ENCODE measurements around the gene CTNNA2.

The CTNNA2 gene

GRCh38 chr2:80527119-80527518, 1014.3 kb downstream of the CTNNA2 start:
- DNase-seq: no peak

- DNase-seq: no peak
Measured at GRCh38 chr2:80529466-80530165, 1016.8 kb downstream of the CTNNA2 start.

- DNase-seq: no peak
Measured at GRCh38 chr2:80530442-80531064, 1017.7 kb downstream of the CTNNA2 start.

DNA sequence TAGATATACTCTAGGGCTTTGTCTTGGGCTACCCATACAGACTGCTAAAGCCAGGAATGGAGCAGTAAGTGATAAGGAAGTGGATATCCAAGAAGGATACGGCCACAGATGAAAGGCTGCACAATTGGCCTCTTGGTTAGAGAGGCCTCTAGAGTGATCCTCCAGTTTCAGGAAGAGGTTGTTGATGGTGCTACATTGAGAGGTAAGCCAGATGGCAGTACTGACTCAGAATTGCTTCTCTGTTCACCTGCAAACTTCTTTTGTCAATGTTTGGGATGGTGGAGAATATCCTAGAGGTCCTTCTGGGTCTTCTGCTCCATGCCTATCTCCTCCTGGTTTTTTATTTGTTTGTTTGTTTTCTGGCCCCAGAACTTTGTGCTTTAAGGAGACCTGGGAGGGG, 1018.5 kb downstream of the CTNNA2 start:
- DNase-seq: no peak

- no peak for DNase-seq
Measured at GRCh38 chr2:80545420-80546210, 1032.8 kb downstream of the CTNNA2 start.

DNA sequence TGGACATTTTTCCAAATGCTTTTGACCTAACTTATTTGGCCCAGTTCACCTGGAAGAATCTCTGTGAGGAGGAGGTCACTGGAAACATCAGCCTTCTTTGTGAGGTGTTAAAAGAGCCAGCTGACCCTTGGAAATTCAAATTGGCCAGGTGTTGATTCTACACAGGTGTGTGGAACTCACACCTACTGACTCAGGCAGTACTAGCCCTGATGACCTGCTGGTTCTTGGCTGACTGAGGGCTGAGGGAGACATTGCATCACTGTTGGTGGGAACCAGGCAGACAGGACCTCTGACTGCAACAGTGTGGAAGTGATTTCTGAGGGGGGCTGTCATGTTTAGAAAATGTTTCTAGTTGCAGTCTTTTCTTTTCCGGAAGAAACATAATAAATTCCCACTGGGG, 1033.9 kb downstream of the CTNNA2 start:
- no peak for DNase-seq

DNA sequence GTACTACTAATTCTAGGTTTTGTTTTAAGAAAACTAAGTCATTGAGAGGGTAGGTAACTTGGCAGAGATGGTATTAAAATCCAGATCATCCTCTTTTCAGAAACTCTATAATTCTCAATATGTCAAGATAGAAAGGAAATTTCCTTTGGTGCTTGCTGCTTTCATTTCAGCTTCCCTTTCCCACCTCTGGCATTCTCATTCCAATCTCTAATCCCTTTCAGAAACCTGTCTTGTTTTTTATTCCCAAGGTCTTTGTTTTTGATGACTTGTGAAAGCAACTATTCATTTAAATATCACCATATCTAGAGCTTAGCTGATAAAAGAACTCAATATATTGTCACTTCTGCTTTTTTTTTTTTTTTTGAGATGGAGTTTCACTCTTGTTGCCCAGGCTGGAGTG, 1034.5 kb downstream of the CTNNA2 start:
- no peak for DNase-seq

GRCh38 chr2:80548469-80548868, 1035.6 kb downstream of the CTNNA2 start:
- DNase-seq: no peak

GRCh38 chr2:80549901-80550300, 1037.0 kb downstream of the CTNNA2 start:
- DNase-seq: no peak

GRCh38 chr2:80560326-80560725, 1047.5 kb downstream of the CTNNA2 start:
- DNase-seq: no peak

DNA sequence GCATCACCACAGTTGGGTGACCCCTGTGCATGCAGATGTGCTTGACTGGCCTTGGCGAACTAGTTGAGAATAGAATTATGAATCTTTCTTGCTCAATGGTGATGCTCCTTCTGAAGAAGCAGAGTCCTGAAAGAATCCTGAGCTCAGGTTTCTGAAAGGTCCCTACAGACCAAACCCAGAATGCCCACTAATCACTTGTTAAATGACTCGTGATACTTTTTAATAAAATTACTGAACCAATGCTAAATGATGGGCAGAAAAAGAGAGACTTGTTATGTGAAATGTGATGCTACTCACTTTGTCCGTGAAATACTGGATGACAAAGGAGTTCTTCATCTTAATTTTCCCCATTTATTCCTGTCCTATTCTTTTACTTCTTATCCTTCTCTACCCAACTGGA, 1055.2 kb downstream of the CTNNA2 start:
- no peak for DNase-seq

DNA sequence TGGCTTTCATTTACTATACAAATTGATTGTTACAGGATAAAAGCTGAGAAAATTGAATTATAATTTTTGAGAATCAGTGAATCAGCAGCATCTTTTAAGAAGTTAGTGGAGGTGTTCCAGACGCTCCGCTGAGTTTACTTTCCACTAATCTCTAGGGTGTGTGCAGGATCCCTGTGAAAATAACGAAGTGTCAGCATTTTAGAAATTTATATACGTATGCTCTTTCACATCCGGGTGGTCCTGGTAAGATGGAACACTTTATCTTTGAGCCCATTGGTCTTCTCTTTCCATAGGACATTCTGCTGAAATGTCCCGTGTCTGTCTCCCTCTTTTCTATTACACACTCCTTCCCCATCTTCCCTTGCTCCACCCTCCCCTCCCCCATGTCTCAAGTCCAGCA, 1060.3 kb downstream of the CTNNA2 start:
- no peak for DNase-seq

GRCh38 chr2:80573950-80574349, 1061.1 kb downstream of the CTNNA2 start:
- no peak for DNase-seq

GRCh38 chr2:80579756-80580155, 1066.9 kb downstream of the CTNNA2 start:
- no peak for DNase-seq

- DNase-seq: no peak
Measured at GRCh38 chr2:80591233-80591632, 1078.4 kb downstream of the CTNNA2 start.

DNA sequence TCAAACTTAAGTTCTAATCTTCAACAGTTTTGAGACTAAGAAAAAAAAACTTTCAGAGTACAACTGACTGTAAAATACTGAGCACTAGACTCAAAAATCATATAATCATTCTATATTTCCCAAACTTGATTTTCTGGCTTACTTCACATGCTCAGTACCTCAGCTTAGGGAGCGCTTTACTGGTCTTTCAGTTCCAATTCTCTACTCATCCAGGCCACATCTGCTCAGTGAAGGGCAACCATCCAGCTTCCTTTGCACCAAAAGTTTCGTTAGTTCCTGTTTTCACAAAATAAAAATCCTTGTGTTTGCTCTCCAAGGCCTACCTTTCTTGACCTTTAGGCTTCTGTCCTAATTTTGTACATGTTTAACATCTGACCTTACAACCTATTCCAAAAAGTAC, 1079.3 kb downstream of the CTNNA2 start:
- no peak for DNase-seq

DNA sequence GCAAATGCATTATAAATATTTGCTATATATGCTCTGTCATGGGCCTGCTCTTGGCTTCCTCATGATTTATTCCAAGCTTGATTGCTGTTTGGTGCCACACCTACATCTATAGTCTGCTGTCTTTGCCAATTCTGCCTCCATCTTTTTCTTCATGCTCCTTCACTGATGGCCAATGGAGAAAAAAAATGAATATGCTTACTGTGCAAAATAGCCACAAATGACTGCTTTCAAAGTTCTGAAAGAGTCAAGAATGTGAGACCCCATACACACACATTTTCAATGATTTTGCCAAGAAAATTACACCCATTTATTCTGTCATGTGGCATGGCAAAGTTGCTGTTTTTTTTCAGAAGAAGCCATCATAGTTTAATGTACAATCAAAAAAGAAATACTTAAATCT, 1097.3 kb downstream of the CTNNA2 start:
- no peak for DNase-seq

- DNase-seq: no peak
Measured at GRCh38 chr2:80621656-80622055, 1108.8 kb downstream of the CTNNA2 start.

- DNase-seq: no peak
Measured at GRCh38 chr2:80624062-80624461, 1111.2 kb downstream of the CTNNA2 start.

DNA sequence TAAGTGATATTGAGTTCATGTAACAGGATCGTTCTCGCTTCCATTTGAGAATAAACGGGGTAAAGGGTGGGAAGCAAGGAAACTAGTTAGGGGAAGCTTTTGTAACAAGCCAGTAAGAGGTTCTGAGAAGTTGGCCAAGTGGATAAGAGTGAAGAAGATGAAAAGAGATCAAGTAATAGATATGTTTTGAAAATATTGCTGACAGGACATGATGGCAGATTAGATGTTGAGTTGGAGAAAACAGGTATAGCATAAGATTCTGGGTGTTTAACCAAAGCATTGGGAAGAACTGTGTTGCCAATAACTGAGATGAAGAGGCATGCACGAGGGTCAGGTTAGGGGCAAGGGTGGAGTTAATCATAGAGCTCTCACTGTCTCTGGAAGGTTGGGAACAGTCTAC, 1121.7 kb downstream of the CTNNA2 start:
- DNase-seq: no peak

GRCh38 chr2:80638783-80639182, 1125.9 kb downstream of the CTNNA2 start:
- DNase-seq: no peak

DNA sequence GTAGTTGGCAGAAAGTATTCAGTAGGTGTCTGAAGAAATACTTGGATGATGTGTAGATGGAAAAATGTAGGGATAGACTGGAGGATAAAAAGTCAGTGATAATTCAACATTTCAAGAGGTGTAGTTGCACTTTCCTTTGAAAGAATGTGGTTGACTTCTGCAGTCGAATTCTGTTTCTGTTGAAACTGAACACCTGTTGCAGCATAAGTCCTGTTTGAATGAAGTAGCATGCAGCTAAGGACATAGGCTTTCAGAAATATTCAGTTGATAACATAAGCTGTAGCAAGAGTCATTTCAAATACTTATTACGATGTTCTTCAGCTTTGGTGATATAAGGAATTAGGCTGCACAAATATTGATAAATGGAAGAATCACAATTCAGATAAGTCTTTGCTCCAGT, 1129.6 kb downstream of the CTNNA2 start:
- DNase-seq: no peak

- no peak for DNase-seq
Measured at GRCh38 chr2:80643598-80643997, 1130.7 kb downstream of the CTNNA2 start.

DNA sequence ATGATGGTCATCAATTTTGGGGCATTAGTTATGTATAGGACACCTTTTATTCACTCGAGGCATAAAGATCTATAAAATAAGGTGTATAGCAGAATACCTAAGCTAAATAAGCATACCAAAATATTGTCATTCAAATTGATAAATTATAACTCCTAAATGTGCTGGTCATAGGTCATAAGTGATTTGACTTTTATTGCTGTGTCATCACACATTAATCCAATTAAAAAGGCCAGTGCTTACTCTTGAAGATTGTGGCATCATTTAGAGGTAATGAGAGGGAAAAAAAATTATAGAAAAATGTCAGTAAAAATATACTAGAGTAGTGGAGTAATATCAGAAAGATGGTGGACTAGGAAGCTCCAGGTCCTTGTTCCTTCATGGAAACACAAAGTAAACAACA, 1138.6 kb downstream of the CTNNA2 start:
- DNase-seq: no peak
